ENCODE measurements around the gene PCGF6.
"Not testable (repeated sequence)": the region's sequence is repeated elsewhere in the genome, so short reads cannot be mapped to it uniquely, and the experiment has no call there.

PCGF6 gene

DNA sequence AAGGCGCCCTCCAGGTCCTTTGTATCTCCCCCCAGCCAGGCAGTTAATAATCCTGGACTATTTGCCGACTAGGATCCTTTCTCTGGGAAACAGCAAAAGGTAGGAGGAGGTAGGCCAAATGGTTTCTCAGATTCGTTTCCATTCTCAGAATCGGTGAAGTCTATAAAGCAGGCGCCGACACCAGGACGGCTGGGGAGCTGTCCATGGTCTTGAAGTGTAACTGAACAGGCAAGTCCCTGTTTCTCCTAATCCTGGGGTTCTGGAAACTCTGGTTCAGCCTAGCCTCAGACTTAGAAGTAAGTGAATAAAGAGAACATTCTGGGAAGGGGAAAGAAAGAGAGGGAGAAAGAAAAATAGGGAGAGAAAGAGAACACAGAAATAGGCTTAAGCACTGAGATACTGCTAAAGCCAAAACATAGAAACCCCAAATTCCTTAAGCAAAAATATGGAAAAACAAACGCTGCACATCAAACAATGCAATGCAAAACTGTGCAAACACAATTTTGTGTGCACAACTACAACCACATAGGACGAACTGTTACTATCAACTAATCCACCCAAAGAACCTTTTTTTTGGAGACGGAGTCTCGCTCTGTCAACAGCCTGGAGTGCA lies 85.1 kb downstream of the PCGF6 start:
- H3K27me3 ChIP-seq (ENCODE audit: control insufficient read depth in 1 of 2, insufficient read depth in 2 of 2, low read length in 2 of 2): peaks cover 0 to 4% of the 10 kb centered on the region in 2 donors
- H3K4me1 ChIP-seq (ENCODE audit: control insufficient read depth in 1 of 2, insufficient read depth in 2 of 2, low read length in 2 of 2): no peaks in the 10 kb centered on the region
- no peaks in the 10 kb centered on the region for H3K9me3 ChIP-seq (ENCODE audit: control insufficient read depth in 1 of 2, low read length in 2 of 2)
- no peak overlapping the region for H3K9ac ChIP-seq (ENCODE audit: low read depth in 1 of 2, low read length in 2 of 2)
- no peak overlapping the region for H3K4me3 ChIP-seq (ENCODE audit: low read depth in 1 of 2, low read length in 2 of 2)
- H3K27ac ChIP-seq (ENCODE audit: low read depth, low read length): no peak overlapping the region
- no peaks in the 10 kb centered on the region for H3K36me3 ChIP-seq (ENCODE audit: control insufficient read depth in 1 of 2, insufficient read depth in 2 of 2, low read length in 2 of 2)

DNA sequence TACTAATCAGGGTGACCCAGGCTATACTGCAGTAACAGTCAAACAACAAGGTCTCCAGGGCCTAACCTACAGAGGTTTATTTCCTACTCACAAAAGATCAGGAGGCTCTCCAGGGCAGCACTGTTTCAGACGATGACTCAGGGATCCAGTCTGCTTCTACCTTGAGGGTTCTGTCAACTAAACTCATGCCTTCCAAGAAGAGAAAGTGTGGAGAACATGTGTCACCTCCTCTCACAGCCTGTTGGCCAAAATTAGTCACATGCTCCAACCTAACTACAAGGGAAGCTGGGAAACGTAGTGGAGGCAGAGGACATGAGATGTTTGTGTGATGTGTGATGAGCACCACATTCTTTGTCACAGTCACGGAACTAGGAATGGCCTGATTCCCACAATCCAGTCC lies 88.7 kb downstream of the PCGF6 start:
- peaks cover 3 to 6% of the 10 kb centered on the region in 2 donors for H3K9me3 ChIP-seq (ENCODE audit: control insufficient read depth in 1 of 2, low read length in 2 of 2)
- H3K27me3 ChIP-seq (ENCODE audit: control insufficient read depth in 1 of 2, insufficient read depth in 2 of 2, low read length in 2 of 2): peaks cover 0 to 4% of the 10 kb centered on the region in 2 donors
- no peak overlapping the region for H3K9ac ChIP-seq (ENCODE audit: low read depth in 1 of 2, low read length in 2 of 2)
- H3K4me3 ChIP-seq (ENCODE audit: low read depth in 1 of 2, low read length in 2 of 2): no peak overlapping the region
- no peak overlapping the region for H3K27ac ChIP-seq (ENCODE audit: low read depth, low read length)
- no peaks in the 10 kb centered on the region for H3K36me3 ChIP-seq (ENCODE audit: control insufficient read depth in 1 of 2, insufficient read depth in 2 of 2, low read length in 2 of 2)
- H3K4me1 ChIP-seq (ENCODE audit: control insufficient read depth in 1 of 2, insufficient read depth in 2 of 2, low read length in 2 of 2): no peaks in the 10 kb centered on the region

DNA sequence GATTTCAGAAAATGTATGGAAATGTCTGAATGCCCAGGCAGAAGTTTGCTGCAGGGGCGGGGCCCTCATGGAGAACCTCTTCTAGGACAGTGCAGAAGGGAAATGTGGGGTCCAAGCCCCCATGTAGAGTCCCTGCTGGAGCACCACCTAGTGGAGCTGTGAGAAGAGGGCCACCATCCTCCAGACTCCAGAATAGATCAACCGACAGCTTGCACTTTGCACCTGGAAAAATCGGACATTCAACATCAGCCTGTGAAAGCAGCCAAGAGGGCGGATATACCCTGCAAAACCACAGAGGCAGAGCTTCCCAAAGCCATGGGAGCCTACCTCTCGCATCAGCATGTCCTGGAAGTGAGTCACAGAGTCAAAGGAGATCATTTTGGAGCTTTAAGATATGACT lies 91.0 kb downstream of the PCGF6 start:
- H3K27ac ChIP-seq (ENCODE audit: low read depth, low read length): no peak overlapping the region
- no peaks in the 10 kb centered on the region for H3K27me3 ChIP-seq (ENCODE audit: control insufficient read depth in 1 of 2, insufficient read depth in 2 of 2, low read length in 2 of 2)
- H3K9me3 ChIP-seq (ENCODE audit: control insufficient read depth in 1 of 2, low read length in 2 of 2): peaks cover 3 to 6% of the 10 kb centered on the region in 2 donors
- H3K4me3 ChIP-seq (ENCODE audit: low read depth in 1 of 2, low read length in 2 of 2): no peak overlapping the region
- H3K4me1 ChIP-seq (ENCODE audit: control insufficient read depth in 1 of 2, insufficient read depth in 2 of 2, low read length in 2 of 2): no peaks in the 10 kb centered on the region
- no peaks in the 10 kb centered on the region for H3K36me3 ChIP-seq (ENCODE audit: control insufficient read depth in 1 of 2, insufficient read depth in 2 of 2, low read length in 2 of 2)
- no peak overlapping the region for H3K9ac ChIP-seq (ENCODE audit: low read depth in 1 of 2, low read length in 2 of 2)

DNA sequence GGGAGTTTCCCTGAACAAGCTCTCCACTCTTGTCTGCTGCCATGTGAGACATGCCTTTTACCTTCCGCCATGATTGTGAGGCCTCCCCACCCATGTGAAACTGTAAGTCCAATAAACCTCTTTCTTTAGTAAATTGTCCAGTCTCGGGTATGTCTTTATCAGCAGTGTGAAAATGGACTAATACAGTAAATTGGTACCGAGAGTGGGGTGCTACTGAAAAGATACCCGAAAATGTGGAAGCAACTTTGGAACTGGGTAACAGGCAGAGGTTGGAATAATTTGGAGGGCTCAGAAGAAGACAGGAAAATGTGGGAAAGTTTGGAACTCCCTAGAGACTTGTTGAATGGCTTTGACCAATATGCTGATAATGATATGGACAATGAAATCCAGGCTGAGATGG lies 92.0 kb downstream of the PCGF6 start:
- H3K4me3 ChIP-seq (ENCODE audit: low read depth in 1 of 2, low read length in 2 of 2); H3K4me1 ChIP-seq (ENCODE audit: control insufficient read depth in 1 of 2, insufficient read depth in 2 of 2, low read length in 2 of 2); H3K9ac ChIP-seq (ENCODE audit: low read depth in 1 of 2, low read length in 2 of 2); H3K9me3 ChIP-seq (ENCODE audit: control insufficient read depth in 1 of 2, low read length in 2 of 2); H3K27me3 ChIP-seq (ENCODE audit: control insufficient read depth in 1 of 2, insufficient read depth in 2 of 2, low read length in 2 of 2); H3K36me3 ChIP-seq (ENCODE audit: control insufficient read depth in 1 of 2, insufficient read depth in 2 of 2, low read length in 2 of 2); H3K27ac ChIP-seq (ENCODE audit: low read depth, low read length): not testable (repeated sequence)

DNA sequence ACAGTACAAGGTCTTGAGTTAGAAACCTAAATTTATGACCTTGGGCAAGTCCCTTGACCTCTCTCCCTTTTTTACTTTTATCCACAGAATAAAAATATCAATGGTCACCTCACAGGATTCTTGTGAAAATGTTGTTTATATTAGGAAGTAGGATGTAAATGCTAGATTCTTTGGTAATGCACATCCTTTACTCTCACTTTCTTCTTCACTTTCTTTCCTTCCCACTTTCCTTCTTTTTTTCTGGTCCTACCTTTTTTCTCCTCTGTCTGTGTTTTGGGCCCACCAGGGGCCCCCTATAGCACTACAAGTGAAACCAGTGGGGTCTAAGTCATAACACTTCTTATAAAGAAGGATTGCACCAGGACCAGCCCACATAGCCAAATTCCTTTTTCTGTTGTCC lies 93.1 kb downstream of the PCGF6 start:
- Histone ChIP-seq H3K9ac (ENCODE audit: low read depth in 1 of 2, low read length in 2 of 2) (no peak overlapping the region), H3K27ac (ENCODE audit: low read depth, low read length) (no peak overlapping the region), H3K4me1 (ENCODE audit: control insufficient read depth in 1 of 2, insufficient read depth in 2 of 2, low read length in 2 of 2) (no peaks in the 10 kb centered on the region), H3K9me3 (ENCODE audit: control insufficient read depth in 1 of 2, low read length in 2 of 2) (peaks cover 3 to 6% of the 10 kb centered on the region in 2 donors), H3K36me3 (ENCODE audit: control insufficient read depth in 1 of 2, insufficient read depth in 2 of 2, low read length in 2 of 2) (no peaks in the 10 kb centered on the region), H3K4me3 (ENCODE audit: low read depth in 1 of 2, low read length in 2 of 2) (no peak overlapping the region), H3K27me3 (ENCODE audit: control insufficient read depth in 1 of 2, insufficient read depth in 2 of 2, low read length in 2 of 2) (no peaks in the 10 kb centered on the region)

DNA sequence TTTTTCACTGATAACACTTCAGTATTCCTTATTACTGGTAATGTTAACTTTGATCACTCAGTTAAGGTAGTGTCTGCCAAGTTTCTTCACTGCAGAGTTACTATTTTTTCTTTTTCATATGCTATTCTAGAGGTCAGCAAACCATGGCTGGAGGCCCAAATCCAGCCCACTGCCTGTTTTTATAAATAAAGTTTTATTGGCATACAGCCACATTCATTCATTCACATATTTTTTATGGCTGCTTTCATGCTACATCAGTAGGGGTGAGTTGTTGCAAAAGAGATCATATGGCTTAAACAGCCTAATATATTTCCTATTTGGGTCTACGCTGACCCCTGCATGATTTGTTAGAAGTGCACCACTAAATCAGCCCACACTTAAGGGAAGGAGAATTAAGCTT lies 94.3 kb downstream of the PCGF6 start:
- Histone ChIP-seq H3K36me3 (ENCODE audit: control insufficient read depth in 1 of 2, insufficient read depth in 2 of 2, low read length in 2 of 2) (no peaks in the 10 kb centered on the region), H3K9me3 (ENCODE audit: control insufficient read depth in 1 of 2, low read length in 2 of 2) (peaks cover 3 to 6% of the 10 kb centered on the region in 2 donors), H3K27ac (ENCODE audit: low read depth, low read length) (no peak overlapping the region)

GRCh38 chr10:103254538-103255325 lies 96.2 kb downstream of the PCGF6 start:
- H3K4me1 ChIP-seq (ENCODE audit: control insufficient read depth in 1 of 2, insufficient read depth in 2 of 2, low read length in 2 of 2): no peaks in the 10 kb centered on the region
- no peaks in the 10 kb centered on the region for H3K27me3 ChIP-seq (ENCODE audit: control insufficient read depth in 1 of 2, insufficient read depth in 2 of 2, low read length in 2 of 2)
- peaks cover 0 to 3% of the 10 kb centered on the region in 2 donors for H3K9me3 ChIP-seq (ENCODE audit: control insufficient read depth in 1 of 2, low read length in 2 of 2)
- no peak overlapping the region for H3K9ac ChIP-seq (ENCODE audit: low read depth in 1 of 2, low read length in 2 of 2)
- H3K4me3 ChIP-seq (ENCODE audit: low read depth in 1 of 2, low read length in 2 of 2): no peak overlapping the region
- no peak overlapping the region for H3K27ac ChIP-seq (ENCODE audit: low read depth, low read length)
- no peaks in the 10 kb centered on the region for H3K36me3 ChIP-seq (ENCODE audit: control insufficient read depth in 1 of 2, insufficient read depth in 2 of 2, low read length in 2 of 2)

More for the DNA sequence above, 94.3 kb downstream of the PCGF6 start:
- H3K4me3 ChIP-seq (ENCODE audit: low read depth in 1 of 2, low read length in 2 of 2): no peak overlapping the region
- H3K9ac ChIP-seq (ENCODE audit: low read depth in 1 of 2, low read length in 2 of 2): no peak overlapping the region
- H3K4me1 ChIP-seq (ENCODE audit: control insufficient read depth in 1 of 2, insufficient read depth in 2 of 2, low read length in 2 of 2): no peaks in the 10 kb centered on the region
- H3K27me3 ChIP-seq (ENCODE audit: control insufficient read depth in 1 of 2, insufficient read depth in 2 of 2, low read length in 2 of 2): no peaks in the 10 kb centered on the region

DNA sequence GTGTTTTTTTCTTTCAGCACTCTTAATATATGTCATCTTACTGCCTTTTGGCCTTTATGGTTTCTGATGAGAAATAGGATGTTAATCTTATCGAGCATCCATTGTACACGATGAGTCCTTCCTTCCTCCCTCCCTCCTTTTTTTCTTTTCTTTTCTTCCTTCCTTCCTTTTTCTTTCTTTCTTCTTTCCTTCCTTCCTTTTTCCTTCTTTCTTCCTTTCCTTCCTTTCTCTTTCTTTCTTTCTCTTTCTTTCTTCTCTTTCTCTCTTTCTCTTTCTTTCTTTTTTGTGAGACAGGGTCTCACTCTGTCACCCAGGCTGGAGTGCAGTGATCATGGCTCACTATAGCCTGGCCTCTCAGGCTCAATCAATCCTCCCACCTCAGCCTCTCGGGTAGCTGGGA lies 96.8 kb downstream of the PCGF6 start:
- Histone ChIP-seq H3K36me3 (ENCODE audit: control insufficient read depth in 1 of 2, insufficient read depth in 2 of 2, low read length in 2 of 2) (no peaks in the 10 kb centered on the region), H3K9ac (ENCODE audit: low read depth in 1 of 2, low read length in 2 of 2) (no peak overlapping the region), H3K27ac (ENCODE audit: low read depth, low read length) (no peak overlapping the region), H3K27me3 (ENCODE audit: control insufficient read depth in 1 of 2, insufficient read depth in 2 of 2, low read length in 2 of 2) (no peaks in the 10 kb centered on the region), H3K4me3 (ENCODE audit: low read depth in 1 of 2, low read length in 2 of 2) (no peak overlapping the region), H3K9me3 (ENCODE audit: control insufficient read depth in 1 of 2, low read length in 2 of 2) (no peaks in the 10 kb centered on the region), H3K4me1 (ENCODE audit: control insufficient read depth in 1 of 2, insufficient read depth in 2 of 2, low read length in 2 of 2) (no peaks in the 10 kb centered on the region)

Data from duodenal mucosa (tissue), 2 donors.